Measurements from ENCODE around the gene CMC4.

DNA sequence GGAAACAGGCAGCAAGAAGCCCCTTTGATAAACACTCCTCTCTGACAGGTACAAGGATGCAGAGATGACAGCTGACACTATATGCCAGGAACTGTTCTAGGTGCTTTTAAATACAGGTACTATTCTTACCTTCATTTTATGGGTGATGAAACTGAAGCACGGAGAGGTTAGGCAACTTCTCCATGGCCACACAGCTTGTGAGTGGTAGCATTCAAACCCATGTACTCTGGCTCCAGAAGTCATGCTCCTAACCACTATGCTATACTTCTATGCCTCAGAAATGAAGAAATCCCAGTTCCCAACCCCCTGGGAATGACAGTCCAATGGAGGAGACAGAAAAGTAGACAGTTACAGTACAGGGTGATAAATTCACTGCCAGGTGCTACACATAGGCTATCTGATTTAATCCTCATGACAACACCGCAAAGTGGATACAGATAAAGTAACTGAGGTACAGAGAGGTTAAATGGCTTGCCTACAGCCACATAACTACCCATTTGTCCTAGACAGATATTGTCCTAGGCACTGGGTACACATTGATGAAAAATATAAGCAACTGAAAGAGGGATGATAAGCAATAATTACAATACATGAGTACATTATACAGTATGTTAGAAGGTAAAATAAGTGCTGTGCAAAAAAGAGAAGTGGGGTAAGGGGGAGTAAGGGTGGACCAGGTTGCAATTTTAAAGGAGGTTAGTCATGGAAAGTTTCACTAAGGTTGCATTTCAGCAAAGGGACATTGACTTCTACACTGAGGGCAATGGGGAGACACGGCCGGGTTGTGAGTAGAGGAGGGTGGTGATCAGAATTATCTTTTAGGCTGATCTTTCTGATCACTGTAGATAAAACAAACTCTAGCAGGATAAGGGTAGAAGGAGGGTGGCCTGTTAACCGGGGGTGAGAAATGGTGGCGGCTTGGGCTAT lies 46.8 kb downstream of the CMC4 start:
- TF ChIP-seq, protein P1, sequence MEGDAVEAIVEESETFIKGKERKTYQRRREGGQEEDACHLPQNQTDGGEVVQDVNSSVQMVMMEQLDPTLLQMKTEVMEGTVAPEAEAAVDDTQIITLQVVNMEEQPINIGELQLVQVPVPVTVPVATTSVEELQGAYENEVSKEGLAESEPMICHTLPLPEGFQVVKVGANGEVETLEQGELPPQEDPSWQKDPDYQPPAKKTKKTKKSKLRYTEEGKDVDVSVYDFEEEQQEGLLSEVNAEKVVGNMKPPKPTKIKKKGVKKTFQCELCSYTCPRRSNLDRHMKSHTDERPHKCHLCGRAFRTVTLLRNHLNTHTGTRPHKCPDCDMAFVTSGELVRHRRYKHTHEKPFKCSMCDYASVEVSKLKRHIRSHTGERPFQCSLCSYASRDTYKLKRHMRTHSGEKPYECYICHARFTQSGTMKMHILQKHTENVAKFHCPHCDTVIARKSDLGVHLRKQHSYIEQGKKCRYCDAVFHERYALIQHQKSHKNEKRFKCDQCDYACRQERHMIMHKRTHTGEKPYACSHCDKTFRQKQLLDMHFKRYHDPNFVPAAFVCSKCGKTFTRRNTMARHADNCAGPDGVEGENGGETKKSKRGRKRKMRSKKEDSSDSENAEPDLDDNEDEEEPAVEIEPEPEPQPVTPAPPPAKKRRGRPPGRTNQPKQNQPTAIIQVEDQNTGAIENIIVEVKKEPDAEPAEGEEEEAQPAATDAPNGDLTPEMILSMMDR (IDR thresholded peaks at IDR 0.05), result no peak
- TF ChIP-seq POLR2A (IDR thresholded peaks at IDR 0.05), result no peak

All from testis (tissue), 2 donors.